Smooth muscle cell (in vitro differentiated cells): Measurements from ENCODE around the gene FAM136A. TPM values are rescaled to one million over a fixed set of nuclear protein-coding genes. Genes with fewer than 3 reads are reported as not detected.

ENCODE experiments used
- DNase-seq: peaks from one replicate; lab custom pipeline; 2025; ENCODE audit not compliant: unreplicated experiment; lab: John Stamatoyannopoulos, UW
- H2AFZ ChIP-seq: fragments of 200-600 bp; sonication (generic); 2 replicates; pipeline ENCODE4 v1.6.0; 2016; ENCODE audit warnings: antibody characterized with exemption, low read depth, mild to moderate bottlenecking
- H3F3A ChIP-seq: fragments of 200-600 bp; sonication (generic); 2 replicates; pipeline ENCODE4 v1.6.0; 2017; ENCODE audit warnings: antibody characterized with exemption, low read depth
- H3K27ac ChIP-seq: fragments of 200-600 bp; sonication (generic); 2 replicates; pipeline ENCODE4 v1.5.1; 2016; ENCODE audit warnings: low read depth, mild to moderate bottlenecking
- H3K27me3 ChIP-seq: fragments of 200-600 bp; sonication (generic); 2 replicates; pipeline ENCODE4 v1.6.1; 2016; ENCODE audit warnings: low read depth, mild to moderate bottlenecking
- H3K36me3 ChIP-seq: fragments of 200-600 bp; sonication (generic); 2 replicates; pipeline ENCODE4 v1.5.1; 2016; ENCODE audit warnings: low read depth
- H3K4me1 ChIP-seq: fragments of 200-600 bp; sonication (generic); 2 replicates; pipeline ENCODE4 v1.5.1; 2016; ENCODE audit warnings: low read depth
- H3K4me2 ChIP-seq: fragments of 200-600 bp; sonication (generic); 2 replicates; pipeline ENCODE4 v1.6.0; 2016; ENCODE audit warnings: mild to moderate bottlenecking
- H3K4me3 ChIP-seq: fragments of 200-600 bp; sonication (generic); 2 replicates; pipeline ENCODE4 v1.5.1; 2016; ENCODE audit warnings: mild to moderate bottlenecking
- H3K79me2 ChIP-seq: fragments of 200-600 bp; sonication (generic); 2 replicates; pipeline ENCODE4 v1.6.0; 2016; ENCODE audit warnings: low read depth, mild to moderate bottlenecking
- H3K9ac ChIP-seq: fragments of 200-600 bp; sonication (generic); 2 replicates; pipeline ENCODE4 v1.6.0; 2016; ENCODE audit warnings: low read depth
- H3K9me3 ChIP-seq: fragments of 200-600 bp; sonication (generic); replicated peaks from 2 replicates; pipeline ENCODE4 v1.5.1; 2016; ENCODE audit warnings: low read depth
- H4K20me1 ChIP-seq: fragments of 200-600 bp; sonication (generic); 2 replicates; pipeline ENCODE4 v1.6.0; 2016; ENCODE audit warnings: low read depth
- WGBS: methylation state at CpG from one replicate; pipeline ENCODE4 v1.1.7; 2016; ENCODE audit warnings: low lambda C conversion rate; 5-methylcytosine and 5-hydroxymethylcytosine counted together
- polyA plus RNA-seq: library from polyadenylated mRNA; unstranded; fragments of >200 nt; fragmentation: Nextera tagmentation; extraction: Ambion mirVana; gene quantifications from 2 replicates; pipeline ENCODE4 v1.2.1, GENCODE V29; 2016
- total RNA-seq: library from RNA; depleted of rRNA; stranded (reverse); fragments of >200 nt; gene quantifications from 2 replicates; pipeline ENCODE4 v1.2.3, GENCODE V29; 2014
- TF ChIP-seq, protein P1 (sequence below): fragments of 200-600 bp; sonication (generic); IDR thresholded peaks from 2 replicates; pipeline ENCODE4 v1.5.1; 2017; ENCODE audit warnings: borderline replicate concordance, mild to moderate bottlenecking, antibody characterized with exemption; ENCODE audit not compliant: insufficient read depth, poor library complexity, severe bottlenecking

Gene FAM136A
- total and polyA plus RNA-seq, 2 experiments from 2014 or later, result 24.4 to 26.6 TPM

DNA sequence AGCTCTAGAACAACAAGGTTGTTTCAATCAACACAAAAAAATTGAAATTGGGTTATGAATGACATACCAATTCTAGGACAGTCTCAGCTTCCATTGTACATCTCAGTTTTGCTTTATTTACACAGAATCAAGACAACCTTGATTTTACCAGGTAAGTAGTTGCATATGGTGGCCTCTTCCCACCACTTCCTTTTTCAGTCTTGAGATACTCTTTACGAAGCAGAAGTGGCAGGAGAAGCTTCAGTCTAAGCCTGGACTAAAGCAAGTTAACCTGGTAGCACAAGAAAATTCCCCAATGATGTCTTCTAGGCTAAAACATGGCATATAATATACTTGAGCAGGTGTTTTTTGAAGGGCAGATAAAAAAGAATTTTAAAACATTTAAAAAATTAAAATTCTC lies 10.7 kb upstream of the FAM136A start:
- no peaks in the 10 kb centered on the region for H3K9me3 ChIP-seq
- no peaks in the 10 kb centered on the region for H3K27me3 ChIP-seq
- no peak for DNase-seq
- no peaks in the 10 kb centered on the region for H3K79me2 ChIP-seq
- no peak overlapping the region for H3K27ac ChIP-seq
- H2AFZ ChIP-seq, result no peak overlapping the region
- no peak overlapping the region for H3K9ac ChIP-seq
- 94% methylated on average over 1 of the region's 1 CpG for WGBS
- TF ChIP-seq, protein P1, sequence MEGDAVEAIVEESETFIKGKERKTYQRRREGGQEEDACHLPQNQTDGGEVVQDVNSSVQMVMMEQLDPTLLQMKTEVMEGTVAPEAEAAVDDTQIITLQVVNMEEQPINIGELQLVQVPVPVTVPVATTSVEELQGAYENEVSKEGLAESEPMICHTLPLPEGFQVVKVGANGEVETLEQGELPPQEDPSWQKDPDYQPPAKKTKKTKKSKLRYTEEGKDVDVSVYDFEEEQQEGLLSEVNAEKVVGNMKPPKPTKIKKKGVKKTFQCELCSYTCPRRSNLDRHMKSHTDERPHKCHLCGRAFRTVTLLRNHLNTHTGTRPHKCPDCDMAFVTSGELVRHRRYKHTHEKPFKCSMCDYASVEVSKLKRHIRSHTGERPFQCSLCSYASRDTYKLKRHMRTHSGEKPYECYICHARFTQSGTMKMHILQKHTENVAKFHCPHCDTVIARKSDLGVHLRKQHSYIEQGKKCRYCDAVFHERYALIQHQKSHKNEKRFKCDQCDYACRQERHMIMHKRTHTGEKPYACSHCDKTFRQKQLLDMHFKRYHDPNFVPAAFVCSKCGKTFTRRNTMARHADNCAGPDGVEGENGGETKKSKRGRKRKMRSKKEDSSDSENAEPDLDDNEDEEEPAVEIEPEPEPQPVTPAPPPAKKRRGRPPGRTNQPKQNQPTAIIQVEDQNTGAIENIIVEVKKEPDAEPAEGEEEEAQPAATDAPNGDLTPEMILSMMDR, result no peak
- H4K20me1 ChIP-seq, result no peaks in the 10 kb centered on the region
- no peaks in the 10 kb centered on the region for H3K4me1 ChIP-seq
- H3K36me3 ChIP-seq, result no peaks in the 10 kb centered on the region
- no peak overlapping the region for H3K4me2 ChIP-seq
- no peak overlapping the region for H3K4me3 ChIP-seq
- H3F3A ChIP-seq, result no peaks in the 10 kb centered on the region

DNA sequence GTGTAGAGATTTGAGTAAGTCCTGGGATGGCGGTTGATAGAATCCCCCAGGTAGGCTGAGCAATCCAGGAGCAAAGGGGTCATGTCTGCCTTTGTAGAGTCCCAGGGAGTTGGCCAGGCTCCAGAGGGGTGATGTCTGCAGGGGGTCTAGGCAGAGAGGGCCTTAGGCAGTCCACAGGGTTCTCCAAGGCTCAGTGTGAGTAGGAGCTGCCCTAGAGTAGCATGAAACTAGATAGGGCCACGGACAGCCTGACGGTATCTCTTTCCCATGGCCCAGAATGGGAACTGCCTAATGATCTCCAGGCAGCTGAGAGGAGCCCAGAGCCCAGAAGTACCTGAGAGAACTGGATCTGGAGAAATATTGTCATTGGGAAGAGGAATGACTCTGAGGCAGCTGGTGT lies 9.0 kb upstream of the FAM136A start:
- Histone ChIP-seq H4K20me1 (no peaks in the 10 kb centered on the region), H3K79me2 (no peaks in the 10 kb centered on the region), H3K36me3 (no peaks in the 10 kb centered on the region), H3K4me1 (no peaks in the 10 kb centered on the region), H3K4me2 (no peak overlapping the region), H3F3A (no peaks in the 10 kb centered on the region), H3K27me3 (no peaks in the 10 kb centered on the region), H3K27ac (no peak overlapping the region), H3K4me3 (no peak overlapping the region), H3K9ac (no peak overlapping the region), H2AFZ (no peak overlapping the region), H3K9me3 (no peaks in the 10 kb centered on the region)
- DNase-seq, result no peak
- TF ChIP-seq, protein P1, result no peak
- 96% methylated on average over 3 of the region's 3 CpGs for WGBS

DNA sequence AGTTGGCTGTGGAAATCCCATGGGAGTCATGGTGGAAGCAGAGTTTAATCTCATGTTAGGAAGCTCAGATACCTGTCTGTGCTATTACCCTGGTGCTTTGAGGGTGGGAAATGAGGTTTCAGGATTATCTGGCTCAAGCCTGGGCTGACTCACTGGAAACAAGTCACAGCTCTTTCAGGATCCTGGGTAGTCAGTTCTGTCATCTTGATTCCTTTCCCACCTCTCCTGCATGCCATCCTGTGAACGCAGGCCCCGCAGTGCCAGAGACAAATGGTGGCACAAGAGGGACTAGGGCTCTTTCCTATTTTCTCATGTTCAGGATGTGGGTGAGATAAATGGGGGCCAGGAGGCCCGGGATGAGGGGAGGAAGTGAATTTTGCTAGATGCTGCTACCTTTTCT lies 3.7 kb upstream of the FAM136A start:
- H2AFZ ChIP-seq, result no peak overlapping the region
- no peak overlapping the region for H3K27ac ChIP-seq
- DNase-seq, result no peak
- 80% methylated on average over 3 of the region's 3 CpGs for WGBS
- no peaks in the 10 kb centered on the region for H3K27me3 ChIP-seq
- H4K20me1 ChIP-seq, result no peaks in the 10 kb centered on the region
- no peak overlapping the region for H3K9ac ChIP-seq
- no peaks in the 10 kb centered on the region for H3K9me3 ChIP-seq
- TF ChIP-seq, protein P1, result no peak
- no peaks in the 10 kb centered on the region for H3F3A ChIP-seq
- no peak overlapping the region for H3K4me3 ChIP-seq
- no peak overlapping the region for H3K4me2 ChIP-seq
- H3K79me2 ChIP-seq, result no peaks in the 10 kb centered on the region
- H3K36me3 ChIP-seq, result no peaks in the 10 kb centered on the region
- no peaks in the 10 kb centered on the region for H3K4me1 ChIP-seq

DNA sequence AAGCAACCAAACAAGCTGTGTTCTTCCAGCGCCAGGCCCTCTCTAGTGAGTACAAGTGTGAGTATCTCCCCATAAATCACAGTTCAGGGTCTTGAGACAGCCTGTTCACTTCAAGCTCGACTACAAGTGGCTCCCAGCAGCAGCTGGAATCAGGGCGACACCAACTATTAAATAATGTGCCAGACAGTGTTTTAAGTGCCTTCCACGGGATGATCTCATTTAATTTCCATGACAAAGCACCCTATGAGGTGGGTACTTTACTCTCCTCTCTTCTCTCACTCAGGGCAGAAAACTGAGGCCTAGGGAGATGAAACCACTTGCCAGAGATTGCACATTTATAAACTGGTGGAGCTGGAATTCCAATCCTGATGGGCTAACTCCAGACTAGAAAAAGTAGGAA lies 2.6 kb upstream of the FAM136A start:
- no peaks in the 10 kb centered on the region for H3K27me3 ChIP-seq
- no peak overlapping the region for H3K9ac ChIP-seq
- H3K79me2 ChIP-seq, result no peaks in the 10 kb centered on the region
- H3K27ac ChIP-seq, result peak overlapping the region; percentile 7
- no peaks in the 10 kb centered on the region for H3K36me3 ChIP-seq
- no peak overlapping the region for H3K4me2 ChIP-seq
- H3K4me3 ChIP-seq, result no peak overlapping the region
- H3F3A ChIP-seq, result no peaks in the 10 kb centered on the region
- DNase-seq, result no peak
- WGBS, result 61% methylated on average over 4 of the region's 4 CpGs
- no peaks in the 10 kb centered on the region for H4K20me1 ChIP-seq
- no peaks in the 10 kb centered on the region for H3K4me1 ChIP-seq
- no peaks in the 10 kb centered on the region for H3K9me3 ChIP-seq
- TF ChIP-seq, protein P1, result no peak
- H2AFZ ChIP-seq, result no peak overlapping the region
